Neural cell (in vitro differentiated cells): Measurements from ENCODE around the gene SMTN. TPM values are rescaled to one million over a fixed set of nuclear protein-coding genes. Genes with fewer than 3 reads are reported as not detected.

Source experiments
- H2AFZ ChIP-seq: fragments of 200-600, 300-800 bp; sonication (generic), shearing (Covaris generic); 2 replicates; pipeline ENCODE4 v1.6.0; 2014; ENCODE audit warnings: low read depth, mild to moderate bottlenecking, antibody characterized with exemption, low read length, moderate library complexity
- H3F3A ChIP-seq: fragments of 200-600 bp; shearing (Covaris generic); 2 replicates; pipeline ENCODE4 v1.6.1; 2016; ENCODE audit warnings: mild to moderate bottlenecking, moderate library complexity, mixed read lengths, antibody characterized with exemption, low read length; ENCODE audit not compliant: insufficient read depth, poor library complexity, severe bottlenecking
- H3K27ac ChIP-seq: fragments of 200-600, 300-800 bp; sonication (generic), shearing (Covaris generic); 2 replicates; pipeline ENCODE4 v1.5.1; 2014; ENCODE audit warnings: mild to moderate bottlenecking, low read length, moderate library complexity
- H3K27me3 ChIP-seq: fragments of 300-800, 200-600 bp; sonication (generic), shearing (Covaris generic); 2 replicates; pipeline ENCODE4 v1.6.0; 2014; ENCODE audit warnings: mild to moderate bottlenecking, low read depth, low read length, moderate library complexity; ENCODE audit not compliant: insufficient read depth
- H3K36me3 ChIP-seq: fragments of 300-800, 200-600 bp; sonication (generic), shearing (Covaris generic); 2 replicates; pipeline ENCODE4 v1.5.1; 2014; ENCODE audit warnings: mild to moderate bottlenecking, antibody characterized with exemption, low read length, moderate library complexity; ENCODE audit not compliant: insufficient read depth
- H3K4me2 ChIP-seq: fragments of 300-800, 200-600 bp; sonication (generic), shearing (Covaris generic); 2 replicates; pipeline ENCODE4 v1.6.0; 2014; ENCODE audit warnings: mild to moderate bottlenecking, low read length
- H3K4me3 ChIP-seq: fragments of 300-800, 200-600 bp; sonication (generic), shearing (Covaris generic); 2 replicates; pipeline ENCODE4 v1.5.1; 2014; ENCODE audit warnings: mild to moderate bottlenecking, low read length, moderate library complexity
- H3K79me2 ChIP-seq: fragments of 200-600 bp; shearing (Covaris generic); replicated peaks from 2 replicates; pipeline ENCODE4 v1.6.0; 2014; ENCODE audit warnings: mild to moderate bottlenecking, low read length, moderate library complexity; ENCODE audit not compliant: insufficient read depth
- H3K9ac ChIP-seq: fragments of 300-800, 200-600 bp; sonication (generic), shearing (Covaris generic); 2 replicates; pipeline ENCODE4 v1.6.1; 2016; ENCODE audit warnings: mild to moderate bottlenecking, low read length, mixed read lengths
- H3K9me2 ChIP-seq: fragments of 200-600 bp; shearing (Covaris generic); 2 replicates; pipeline ENCODE4 v1.6.1; 2016; ENCODE audit warnings: mild to moderate bottlenecking, low read length, mixed read lengths; ENCODE audit not compliant: insufficient read depth
- H3K9me3 ChIP-seq: fragments of 200-600, 300-800 bp; sonication (generic), shearing (Covaris generic); 2 replicates; pipeline ENCODE4 v1.6.1; 2016; ENCODE audit warnings: mild to moderate bottlenecking, mixed run types, low read length, moderate library complexity, mixed read lengths
- H4K20me1 ChIP-seq: fragments of 200-600 bp; shearing (Covaris generic); 2 replicates; pipeline ENCODE4 v1.6.1; 2016; ENCODE audit warnings: mild to moderate bottlenecking, mixed run types; ENCODE audit not compliant: insufficient read depth
- POLR2AphosphoS5 ChIP-seq: IDR thresholded peaks from 2 replicates; pipeline ENCODE4 v1.6.1; 2012
- RAD21 ChIP-seq: fragments of 450-650 bp; conservative IDR thresholded peaks from 2 replicates; pipeline ENCODE4 v1.6.1; 2014; ENCODE audit warnings: antibody characterized with exemption, mild to moderate bottlenecking, moderate library complexity
- SMC3 ChIP-seq: fragments of 450-650 bp; conservative IDR thresholded peaks from 2 replicates; pipeline ENCODE4 v1.6.1; 2014; ENCODE audit warnings: antibody characterized with exemption, mild to moderate bottlenecking, moderate library complexity; ENCODE audit not compliant: poor library complexity
- TAF1 ChIP-seq: IDR thresholded peaks from 2 replicates; pipeline ENCODE4 v1.6.1; 2012; ENCODE audit warnings: low read depth
- polyA minus RNA-seq: library from RNA; depleted of rRNA, polyadenylated mRNA; stranded (reverse); fragments of >200 nt; gene quantifications from 2 replicates; pipeline ENCODE4 v1.2.3, GENCODE V29; 2014
- polyA plus RNA-seq: library from polyadenylated mRNA; depleted of rRNA; stranded (reverse); fragments of >200 nt; gene quantifications from 2 replicates; pipeline ENCODE4 v1.2.3, GENCODE V29; 2014
- TF ChIP-seq, protein P1 (sequence below): IDR thresholded peaks from 2 replicates; pipeline ENCODE4 v1.6.1; 2012; ENCODE audit warnings: borderline replicate concordance
- TF ChIP-seq, protein P2 (sequence below): fragments of 450-650 bp; IDR thresholded peaks from 2 replicates; pipeline ENCODE4 v1.5.1; 2014; ENCODE audit warnings: antibody characterized with exemption, mild to moderate bottlenecking, moderate library complexity; ENCODE audit not compliant: poor library complexity, severe bottlenecking

SMTN gene
- polyA plus RNA-seq (2.8 and 3.4 TPM in 2 replicates), polyA minus RNA-seq (3.5 and 5.6 TPM in 2 replicates)

DNA sequence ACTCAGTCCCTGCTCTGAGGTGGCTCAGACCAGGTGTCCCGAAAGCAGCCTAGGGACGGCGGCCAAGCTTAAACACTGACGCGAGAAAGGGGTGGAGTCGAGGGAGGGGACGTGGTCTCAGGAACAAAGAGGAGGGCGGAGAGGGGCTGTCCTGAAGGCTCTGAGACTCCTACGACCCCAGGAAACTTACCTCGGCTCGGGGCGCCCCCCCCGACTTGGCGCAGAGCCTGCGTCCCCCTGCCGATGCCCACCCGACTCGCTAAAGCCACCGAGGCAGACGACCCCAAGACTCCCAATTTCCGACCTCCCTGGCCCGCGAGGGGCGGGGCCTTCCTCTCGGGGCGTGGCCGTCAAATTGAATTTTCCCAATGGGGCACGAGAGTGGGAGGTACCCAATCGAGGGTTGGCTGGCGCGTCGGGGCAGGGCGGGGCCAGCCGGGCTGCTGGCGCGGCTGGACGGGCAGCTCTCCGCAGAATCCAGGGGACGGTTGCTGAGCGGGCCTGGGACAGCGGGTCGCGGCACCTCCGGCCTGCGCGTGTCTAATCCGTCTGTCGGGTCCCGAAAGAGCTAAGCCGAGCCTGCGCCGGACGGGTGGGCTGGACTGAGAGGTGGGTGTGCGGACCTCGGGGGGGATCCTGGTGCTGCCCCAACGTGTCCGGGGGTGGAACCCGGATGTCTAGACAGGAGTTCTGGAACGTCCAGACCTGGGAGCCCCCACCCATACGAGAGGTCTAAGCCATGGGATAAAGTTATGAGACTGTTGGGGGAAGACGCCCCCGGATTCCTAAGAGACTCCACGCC is at the start of gene SMTN:
TSS of gene SMTN (plus strand) at position 471 of the 802 bp plus-strand sequence. CDS start 1,941 bp downstream, outside the sequence.
- Histone ChIP-seq H4K20me1 (no peaks in the 10 kb centered on the region), H3K9ac (peak within 1 kb of the TSS; percentile 84), H3K79me2 (no peaks in the 10 kb centered on the region), H3K9me3 (no peaks in the 10 kb centered on the region), H3K27ac (peak within 1 kb of the TSS; percentile 72), H3F3A (no peaks in the 10 kb centered on the region), H2AFZ (peak within 1 kb of the TSS; percentile 89), H3K27me3 (peaks cover 25% of the 10 kb centered on the region), H3K9me2 (no peaks in the 10 kb centered on the region), H3K36me3 (no peaks in the 10 kb centered on the region), H3K4me3 (peak within 1 kb of the TSS; percentile 74), H3K4me2 (peak within 1 kb of the TSS; percentile 66)
- peak; percentile 90 for TF ChIP-seq POLR2AphosphoS5
- TF ChIP-seq, protein P1, sequence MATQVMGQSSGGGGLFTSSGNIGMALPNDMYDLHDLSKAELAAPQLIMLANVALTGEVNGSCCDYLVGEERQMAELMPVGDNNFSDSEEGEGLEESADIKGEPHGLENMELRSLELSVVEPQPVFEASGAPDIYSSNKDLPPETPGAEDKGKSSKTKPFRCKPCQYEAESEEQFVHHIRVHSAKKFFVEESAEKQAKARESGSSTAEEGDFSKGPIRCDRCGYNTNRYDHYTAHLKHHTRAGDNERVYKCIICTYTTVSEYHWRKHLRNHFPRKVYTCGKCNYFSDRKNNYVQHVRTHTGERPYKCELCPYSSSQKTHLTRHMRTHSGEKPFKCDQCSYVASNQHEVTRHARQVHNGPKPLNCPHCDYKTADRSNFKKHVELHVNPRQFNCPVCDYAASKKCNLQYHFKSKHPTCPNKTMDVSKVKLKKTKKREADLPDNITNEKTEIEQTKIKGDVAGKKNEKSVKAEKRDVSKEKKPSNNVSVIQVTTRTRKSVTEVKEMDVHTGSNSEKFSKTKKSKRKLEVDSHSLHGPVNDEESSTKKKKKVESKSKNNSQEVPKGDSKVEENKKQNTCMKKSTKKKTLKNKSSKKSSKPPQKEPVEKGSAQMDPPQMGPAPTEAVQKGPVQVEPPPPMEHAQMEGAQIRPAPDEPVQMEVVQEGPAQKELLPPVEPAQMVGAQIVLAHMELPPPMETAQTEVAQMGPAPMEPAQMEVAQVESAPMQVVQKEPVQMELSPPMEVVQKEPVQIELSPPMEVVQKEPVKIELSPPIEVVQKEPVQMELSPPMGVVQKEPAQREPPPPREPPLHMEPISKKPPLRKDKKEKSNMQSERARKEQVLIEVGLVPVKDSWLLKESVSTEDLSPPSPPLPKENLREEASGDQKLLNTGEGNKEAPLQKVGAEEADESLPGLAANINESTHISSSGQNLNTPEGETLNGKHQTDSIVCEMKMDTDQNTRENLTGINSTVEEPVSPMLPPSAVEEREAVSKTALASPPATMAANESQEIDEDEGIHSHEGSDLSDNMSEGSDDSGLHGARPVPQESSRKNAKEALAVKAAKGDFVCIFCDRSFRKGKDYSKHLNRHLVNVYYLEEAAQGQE, result peak; percentile 82
- TF ChIP-seq RAD21, result no peak
- TF ChIP-seq SMC3, result peak; percentile 3
- TF ChIP-seq TAF1, result peak; percentile 60

DNA sequence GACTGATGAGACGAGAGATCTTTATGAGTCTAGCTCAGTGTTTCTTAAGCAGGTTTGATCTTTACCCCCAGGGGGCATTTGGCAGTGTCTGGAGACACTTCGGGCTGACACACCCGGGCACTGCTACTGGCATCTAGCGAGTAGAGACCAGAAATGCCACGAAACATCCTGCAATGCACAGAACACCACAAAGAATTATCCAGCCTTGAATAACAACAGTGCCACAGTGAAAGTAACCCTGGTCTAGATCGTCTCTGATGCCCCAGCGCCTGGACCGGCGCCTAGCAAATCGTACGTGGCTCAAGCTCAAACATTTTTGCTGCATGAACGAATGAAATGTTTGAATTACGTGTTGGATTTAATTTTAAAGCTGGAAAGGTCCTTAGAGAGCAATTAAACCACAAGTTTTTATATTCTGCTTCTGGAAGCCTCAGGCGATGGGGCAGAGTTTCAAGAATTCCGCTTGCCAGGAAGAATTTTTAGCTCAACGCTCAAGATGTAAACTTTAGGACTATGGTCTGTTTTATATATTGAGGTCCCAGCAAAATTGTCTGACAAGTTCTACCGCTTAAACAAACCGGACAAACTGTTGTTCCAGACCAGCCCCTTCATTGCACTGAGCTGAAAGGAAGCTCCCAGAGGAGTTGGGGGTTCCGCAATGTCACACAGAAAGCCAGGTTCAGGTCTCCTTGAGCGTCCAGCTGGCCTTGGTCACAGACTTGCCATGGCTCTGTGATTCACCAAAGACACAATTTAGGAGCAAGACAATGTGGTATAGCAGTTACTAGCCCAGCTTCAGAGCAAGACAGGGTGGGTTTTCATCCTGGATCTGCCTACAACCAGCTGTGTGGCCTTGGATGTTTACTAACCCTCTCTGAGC is 44.2 kb upstream of the SMTN start:
- Histone ChIP-seq H3F3A (no peaks in the 10 kb centered on the region), H2AFZ (no peak overlapping the region), H3K4me2 (no peak overlapping the region), H3K4me3 (no peak overlapping the region), H3K9me2 (no peaks in the 10 kb centered on the region), H3K9me3 (no peaks in the 10 kb centered on the region), H3K27me3 (no peaks in the 10 kb centered on the region), H3K27ac (no peak overlapping the region), H4K20me1 (no peaks in the 10 kb centered on the region), H3K9ac (no peak overlapping the region), H3K36me3 (no peaks in the 10 kb centered on the region), H3K79me2 (no peaks in the 10 kb centered on the region)
- TF ChIP-seq TAF1 (no peak), POLR2AphosphoS5 (no peak)
- TF ChIP-seq, protein P2, sequence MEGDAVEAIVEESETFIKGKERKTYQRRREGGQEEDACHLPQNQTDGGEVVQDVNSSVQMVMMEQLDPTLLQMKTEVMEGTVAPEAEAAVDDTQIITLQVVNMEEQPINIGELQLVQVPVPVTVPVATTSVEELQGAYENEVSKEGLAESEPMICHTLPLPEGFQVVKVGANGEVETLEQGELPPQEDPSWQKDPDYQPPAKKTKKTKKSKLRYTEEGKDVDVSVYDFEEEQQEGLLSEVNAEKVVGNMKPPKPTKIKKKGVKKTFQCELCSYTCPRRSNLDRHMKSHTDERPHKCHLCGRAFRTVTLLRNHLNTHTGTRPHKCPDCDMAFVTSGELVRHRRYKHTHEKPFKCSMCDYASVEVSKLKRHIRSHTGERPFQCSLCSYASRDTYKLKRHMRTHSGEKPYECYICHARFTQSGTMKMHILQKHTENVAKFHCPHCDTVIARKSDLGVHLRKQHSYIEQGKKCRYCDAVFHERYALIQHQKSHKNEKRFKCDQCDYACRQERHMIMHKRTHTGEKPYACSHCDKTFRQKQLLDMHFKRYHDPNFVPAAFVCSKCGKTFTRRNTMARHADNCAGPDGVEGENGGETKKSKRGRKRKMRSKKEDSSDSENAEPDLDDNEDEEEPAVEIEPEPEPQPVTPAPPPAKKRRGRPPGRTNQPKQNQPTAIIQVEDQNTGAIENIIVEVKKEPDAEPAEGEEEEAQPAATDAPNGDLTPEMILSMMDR, result no peak
